NCI-H82 treated with DMSO at 0.1 percent for 48 hours (cell line): ENCODE results near the gene PRSS53.
"Not testable (repeated sequence)": the region's sequence is repeated elsewhere in the genome, so short reads cannot be mapped to it uniquely, and the experiment has no call there.

ENCODE experiments used
- DNase-seq: peaks from one replicate; lab custom pipeline; 2025; ENCODE audit not compliant: unreplicated experiment; lab: John Stamatoyannopoulos, UW

PRSS53 gene

GRCh38 chr16:31118223-31119155 lies 29.7 kb upstream of the PRSS53 start:
- DNase-seq = no peak

- peak; percentile 92 for DNase-seq
Measured at GRCh38 chr16:31117384-31118222, 28.9 kb upstream of the PRSS53 start, which contains the start of gene KAT8. Gene KAT8, plus strand, starts transcription at chr16:31117664. Its CDS starts 18 bp downstream, at chr16:31117682.

- no peak for DNase-seq
Measured at GRCh38 chr16:31114468-31114867, 25.7 kb upstream of the PRSS53 start.

- DNase-seq = no peak
Measured at GRCh38 chr16:31113121-31114120, 24.7 kb upstream of the PRSS53 start.

- DNase-seq = no peak
Measured at GRCh38 chr16:31112711-31113110, 24.0 kb upstream of the PRSS53 start.

- DNase-seq = no peak
Measured at GRCh38 chr16:31111881-31112466, 23.2 kb upstream of the PRSS53 start.

GRCh38 chr16:31110106-31111034 lies 21.6 kb upstream of the PRSS53 start:
- no peak for DNase-seq

GRCh38 chr16:31109622-31110021 lies 20.9 kb upstream of the PRSS53 start:
- no peak for DNase-seq

GRCh38 chr16:31108794-31109558 lies 20.2 kb upstream of the PRSS53 start:
- no peak for DNase-seq

- DNase-seq = peak; percentile 52
Measured at GRCh38 chr16:31108035-31108793, 19.5 kb upstream of the PRSS53 start, which contains the start of gene BCKDK. Gene BCKDK, plus strand, starts transcription at chr16:31108386. Its CDS starts 838 bp downstream, at chr16:31109224.

GRCh38 chr16:31107465-31107867 lies 18.7 kb upstream of the PRSS53 start:
- peak; percentile 80 for DNase-seq

GRCh38 chr16:31106509-31107464 lies 18.0 kb upstream of the PRSS53 start:
- DNase-seq = no peak

- DNase-seq = no peak
Measured at GRCh38 chr16:31105677-31106213, 17.0 kb upstream of the PRSS53 start.

GRCh38 chr16:31100876-31101641 lies 12.3 kb upstream of the PRSS53 start:
- DNase-seq = not testable (repeated sequence)
